ENCODE data around the gene REN.

The REN gene

GRCh38 chr1:204166219-204166618 is at the start of gene REN:
TSS of gene REN (minus strand) at chr1:204166337. CDS start at chr1:204166293, 44 bp downstream.
- DNase-seq (ENCODE audit: low read depth in 2 of 2), result no peak

GRCh38 chr1:204213668-204214662 is 47.8 kb upstream of the REN start, which contains the start of gene GOLT1A:
TSS of gene GOLT1A (minus strand) at chr1:204213988. CDS start at chr1:204213906, 82 bp downstream.
- no peak for DNase-seq (ENCODE audit: low read depth in 2 of 2)

- no peak for DNase-seq (ENCODE audit: low read depth in 2 of 2)
Measured at GRCh38 chr1:204212715-204213114, 46.6 kb upstream of the REN start.

- no peak for DNase-seq (ENCODE audit: low read depth in 2 of 2)
Measured at GRCh38 chr1:204211046-204211445, 44.9 kb upstream of the REN start.

DNA sequence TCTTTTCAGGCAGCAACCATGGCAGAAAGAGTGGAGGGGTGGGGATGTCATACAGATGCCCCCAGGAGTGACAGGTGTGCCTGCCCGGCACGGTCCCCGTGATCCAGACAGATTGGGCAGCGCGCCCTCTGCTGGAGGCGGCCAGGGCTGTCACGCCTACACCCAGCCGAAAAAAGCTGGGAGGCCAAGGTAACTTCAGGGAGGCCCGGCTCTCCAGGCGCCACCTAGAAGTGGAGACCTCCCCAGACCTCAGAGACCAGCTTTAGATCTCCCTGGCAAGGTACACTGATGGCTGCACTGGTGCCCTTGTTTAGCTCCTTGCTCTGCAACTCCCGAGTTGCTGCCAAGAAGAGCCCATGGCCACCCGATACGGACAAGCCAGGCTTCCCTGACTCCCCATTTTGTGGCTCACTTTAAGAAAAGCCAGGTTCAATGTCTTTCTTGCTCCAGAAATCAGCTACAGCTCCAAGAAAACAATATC is 41.0 kb upstream of the REN start:
- DNase-seq (ENCODE audit: low read depth in 2 of 2), result peak; percentile 39 to 47

DNA sequence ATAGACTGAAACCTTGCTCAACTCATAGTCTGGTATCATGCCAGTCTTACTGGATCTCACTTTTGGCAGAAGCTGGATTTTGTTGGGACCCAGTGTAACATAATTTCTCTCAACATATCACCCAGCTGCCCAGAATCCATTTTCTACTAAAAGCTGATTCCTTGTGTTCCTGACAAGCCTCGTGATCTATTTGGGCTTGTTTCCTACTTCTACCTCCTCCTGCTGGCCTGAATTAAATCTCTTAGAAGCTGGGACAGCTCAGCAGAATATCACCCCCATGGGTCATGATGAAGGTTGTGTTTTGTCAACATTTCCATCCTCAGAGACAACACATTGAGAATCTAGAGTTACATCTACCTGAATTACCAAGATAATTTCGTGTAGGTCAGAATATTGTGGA is 40.0 kb upstream of the REN start:
- no peak for DNase-seq (ENCODE audit: low read depth in 2 of 2)

GRCh38 chr1:204205486-204205885 is 39.3 kb upstream of the REN start:
- DNase-seq (ENCODE audit: low read depth in 2 of 2), result no peak

DNA sequence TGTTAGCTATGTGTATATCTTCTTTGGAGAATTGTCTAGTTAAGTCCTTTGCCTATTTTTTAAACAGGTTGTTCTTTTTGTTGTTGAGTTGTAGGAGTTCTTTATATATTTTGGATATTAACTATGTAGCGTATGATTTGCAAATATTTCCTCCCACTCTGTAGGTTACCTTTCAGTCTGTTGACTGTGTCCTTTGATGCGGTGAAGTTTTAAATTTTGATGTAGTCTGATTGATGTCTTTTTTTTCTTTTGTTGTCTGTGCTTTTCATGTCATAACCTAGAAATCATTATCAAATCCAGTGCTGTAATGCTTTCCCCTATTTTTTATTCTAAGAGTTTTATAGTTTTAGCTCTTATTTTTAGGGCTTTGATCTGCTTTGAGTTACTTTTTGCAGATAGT is 38.8 kb upstream of the REN start:
- DNase-seq (ENCODE audit: low read depth in 2 of 2), result no peak

- DNase-seq (ENCODE audit: low read depth in 2 of 2), result no peak
Measured at GRCh38 chr1:204203206-204203767, 37.1 kb upstream of the REN start.

GRCh38 chr1:204202481-204202880 is 36.3 kb upstream of the REN start:
- DNase-seq (ENCODE audit: low read depth in 2 of 2), result no peak

- no peak for DNase-seq (ENCODE audit: low read depth in 2 of 2)
Measured at GRCh38 chr1:204201348-204202040, 35.4 kb upstream of the REN start.

GRCh38 chr1:204199579-204199978 is 33.4 kb upstream of the REN start:
- no peak for DNase-seq (ENCODE audit: low read depth in 2 of 2)

DNA sequence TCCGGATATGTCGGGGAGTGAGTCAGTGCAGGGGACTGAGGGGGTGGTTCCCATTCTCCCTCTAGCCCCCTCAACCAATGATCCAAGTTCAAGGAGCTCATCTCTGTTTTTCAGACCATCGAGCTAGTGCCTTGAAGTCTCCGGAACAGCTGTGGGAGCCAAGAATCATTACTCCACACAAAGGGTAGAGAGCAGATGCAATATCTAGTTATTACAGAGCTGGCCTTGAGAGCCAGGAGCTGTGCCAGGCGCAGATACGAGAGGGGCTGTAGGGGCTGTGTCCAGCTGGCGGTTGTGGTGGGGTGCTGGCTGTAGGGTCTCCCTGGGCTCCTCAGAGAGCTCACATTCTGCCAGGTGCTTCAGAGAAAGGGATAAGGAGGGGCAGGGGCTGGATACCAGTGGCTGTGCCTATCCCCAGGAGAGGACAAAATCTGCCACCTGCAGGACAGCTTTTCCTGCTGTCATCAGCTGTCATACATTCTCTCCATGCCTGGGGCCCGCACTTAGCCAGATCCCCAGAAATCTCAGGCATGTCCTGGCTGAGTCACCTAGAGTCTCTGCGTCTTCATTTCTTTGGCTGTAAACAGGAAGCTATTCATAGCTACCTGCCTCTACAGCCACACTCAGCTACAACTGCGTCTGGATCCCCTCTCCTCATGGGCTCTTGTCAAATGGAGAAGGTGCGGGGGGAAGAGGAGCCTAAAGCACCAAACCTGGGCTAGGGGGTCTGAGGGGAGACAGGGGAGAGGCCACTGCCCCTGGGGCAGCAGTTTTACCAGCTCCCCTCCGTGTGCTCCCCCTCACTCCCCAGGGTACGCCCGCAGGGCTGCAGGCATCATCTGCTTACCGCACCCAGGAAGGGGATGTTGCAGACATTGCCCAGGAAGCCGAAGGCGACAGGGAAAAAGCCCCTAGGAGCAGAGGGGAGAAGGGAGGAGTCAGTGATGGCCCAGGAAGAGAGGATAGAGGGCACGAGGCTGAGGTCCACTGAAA is 32.5 kb upstream of the REN start:
- DNase-seq (ENCODE audit: low read depth in 2 of 2), result no peak

DNA sequence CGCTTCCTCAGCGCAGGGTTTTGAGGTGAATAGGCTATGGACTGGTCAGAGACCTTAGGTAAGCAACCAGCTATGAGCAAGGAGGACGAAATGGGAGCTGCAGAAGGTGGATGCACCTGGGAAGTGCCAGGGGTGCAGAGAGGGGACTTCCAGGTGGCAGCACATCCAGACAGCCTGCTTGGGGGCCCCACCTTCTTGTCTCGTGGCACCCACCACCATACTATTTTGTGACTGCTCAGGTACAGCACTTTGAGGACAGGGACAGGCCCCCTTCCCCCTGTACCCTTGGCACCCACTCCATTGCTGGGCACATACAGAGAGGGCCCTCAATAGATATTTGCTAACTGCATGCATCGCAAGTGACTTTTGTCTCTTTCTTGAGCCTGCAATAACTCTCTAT is 30.9 kb upstream of the REN start:
- DNase-seq (ENCODE audit: low read depth in 2 of 2), result no peak

DNA sequence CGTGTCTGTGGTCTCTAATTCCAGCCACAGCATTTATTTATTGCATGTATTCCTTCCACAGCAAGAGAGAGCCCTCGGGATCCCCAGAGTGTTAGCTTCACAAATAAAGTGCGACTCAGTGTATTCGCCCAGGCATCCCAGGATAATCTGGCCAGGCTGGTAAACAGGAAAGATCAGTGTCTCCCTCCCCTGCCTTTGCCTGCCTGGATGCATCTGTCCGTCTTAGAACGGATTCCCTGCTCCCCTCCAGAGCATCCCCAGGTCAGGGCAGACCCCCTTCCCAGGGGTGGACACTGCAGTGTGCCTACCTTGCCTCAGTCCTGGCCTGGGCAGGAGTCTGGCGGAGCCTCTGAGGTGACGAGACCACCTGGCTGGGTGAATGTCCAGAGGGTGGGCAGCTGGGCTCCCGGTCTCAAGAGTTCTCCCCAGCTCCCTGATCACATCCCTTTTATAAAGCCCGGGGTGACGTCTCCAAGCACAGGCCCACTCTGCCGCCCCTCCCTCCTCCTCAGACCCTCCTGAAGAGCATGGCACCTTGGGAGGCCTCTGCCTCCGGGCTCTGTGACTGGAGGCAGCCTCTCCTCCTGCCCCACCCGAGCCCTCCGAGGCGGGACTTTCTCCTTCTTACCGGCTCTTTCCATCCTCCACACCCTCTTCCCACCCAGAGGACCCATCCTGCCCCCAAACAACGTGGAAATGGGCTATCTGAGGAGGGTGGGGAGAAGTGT is 30.1 kb upstream of the REN start, which contains the start of gene KISS1:
KISS1 (minus strand) TSS at position 424 of the 728 bp plus-strand sequence. CDS start 3,615 bp downstream, outside the sequence.
- DNase-seq (ENCODE audit: low read depth in 2 of 2), result no peak

- DNase-seq (ENCODE audit: low read depth in 2 of 2), result no peak
Measured at GRCh38 chr1:204194771-204195170, 28.6 kb upstream of the REN start.

GRCh38 chr1:204194080-204194479 is 27.9 kb upstream of the REN start:
- no peak for DNase-seq (ENCODE audit: low read depth in 2 of 2)

DNA sequence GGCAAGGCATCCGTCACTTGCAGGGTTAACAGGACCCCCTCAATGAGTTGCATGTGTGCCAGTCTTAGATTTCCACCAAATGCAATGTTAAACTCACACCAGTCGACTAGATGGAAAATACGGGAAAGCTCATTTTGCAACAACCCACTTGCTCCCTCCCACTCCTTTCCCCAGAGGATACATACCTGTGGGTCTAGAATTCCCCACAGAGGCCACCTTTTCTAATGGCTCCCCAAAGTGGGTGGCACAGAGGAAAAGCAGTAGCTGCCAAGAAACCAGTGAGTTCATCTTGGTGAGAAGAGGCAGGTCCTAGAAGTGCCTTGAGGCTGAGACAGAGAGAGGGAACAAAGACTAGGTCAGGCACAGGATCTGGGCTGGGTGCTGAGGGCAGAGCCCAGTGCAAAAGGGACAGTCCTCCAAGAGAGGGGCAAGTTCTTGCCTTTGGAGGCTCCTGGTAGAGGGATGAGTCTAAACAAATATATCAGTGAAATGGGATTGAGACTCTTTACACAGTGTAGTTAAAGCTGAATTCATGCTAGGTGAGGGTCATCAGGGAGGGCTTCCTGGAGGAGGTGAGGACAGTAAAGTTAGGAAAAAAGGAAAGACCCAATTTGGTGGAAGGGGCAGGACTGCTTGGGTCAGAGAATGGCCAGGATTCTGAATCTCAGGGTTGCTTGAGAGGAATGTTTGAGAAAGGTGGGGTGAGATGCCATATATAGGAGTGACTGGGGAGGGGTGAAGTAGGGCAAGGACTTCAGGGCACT is 26.6 kb upstream of the REN start:
- DNase-seq (ENCODE audit: low read depth in 2 of 2), result no peak

DNA sequence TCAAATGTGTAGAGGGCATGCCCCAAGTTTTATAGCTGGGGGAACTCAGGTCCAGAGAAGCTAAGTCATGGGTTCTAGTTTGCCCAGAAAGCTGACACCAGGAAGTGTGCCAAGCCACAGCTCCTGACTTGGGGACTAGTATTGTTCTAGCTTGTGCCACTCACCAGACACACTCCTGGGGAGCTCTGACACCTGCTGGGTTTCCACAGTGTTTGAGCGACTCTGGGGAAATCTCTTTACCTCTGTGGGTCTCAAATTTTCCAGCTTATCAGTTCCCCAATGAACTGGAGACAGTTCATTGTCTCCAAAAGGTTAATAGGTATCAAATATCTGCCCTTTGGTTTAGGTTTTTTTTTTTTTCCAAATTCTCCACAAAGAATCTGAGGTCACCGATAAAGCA is 25.9 kb upstream of the REN start:
- DNase-seq (ENCODE audit: low read depth in 2 of 2), result no peak

Data from stimulated activated CD8-positive, alpha-beta memory T cell treated with anti-CD3 and anti-CD28 coated beads, Interleukin-15, amount 100 ng/mL, for 4 hours (primary cell).